HL-60 (cell line): ENCODE measurements around the gene HACD2.

Source experiments
- CTCF ChIP-seq: IDR thresholded peaks from one replicate; pipeline ENCODE4 v1.5.1; 2011; ENCODE audit warnings: low read length, control low read depth, inconsistent platforms; ENCODE audit not compliant: insufficient read depth
- POLR2AphosphoS5 ChIP-seq: IDR thresholded peaks from 2 replicates; pipeline ENCODE4 v1.6.1; 2012; ENCODE audit warnings: low read depth
- REST ChIP-seq: IDR thresholded peaks from 2 replicates; pipeline ENCODE4 v1.6.1; 2012; ENCODE audit warnings: low read depth; ENCODE audit not compliant: insufficient replicate concordance

GRCh38 chr3:123626881-123627280 lies 42.0 kb upstream of the HACD2 start:
- no peak for TF ChIP-seq CTCF
- TF ChIP-seq REST, result no peak
- TF ChIP-seq POLR2AphosphoS5, result no peak
